A549 (cell line): ENCODE measurements around the gene POLR3A. TPM values are rescaled to one million over a fixed set of nuclear protein-coding genes. Genes with fewer than 3 reads are reported as not detected.

Experiments used
- ATAC-seq, 2 experiments: fragments of 200-7000 bp in 1 of 2; fragments of >200 bp in 1 of 2; cut with Nextera tagmentation in 1 of 2; cut with Tn5 transposase in 1 of 2; 3 replicates each; pipeline versions ENCODE4 v1.8.0 to v1.9.1; 2018 to 2020; ENCODE audit warnings: mild to moderate bottlenecking in 1 of 2, moderate library complexity in 1 of 2
- CTCF ChIA-PET: fragments of 300-600 bp; sonication (Branson Sonifier 250); formaldehyde crosslinking; extraction: SDS; loops from one replicate; lab custom pipeline; 2021; ENCODE audit warnings: antibody characterized with exemption, inconsistent platforms; lab: Yijun Ruan, JAX
- POLR2A ChIA-PET: fragments of 350-600 bp; formaldehyde crosslinking; extraction: SDS; loops from one replicate; lab custom pipeline; 2021; ENCODE audit warnings: antibody characterized with exemption, inconsistent platforms; lab: Yijun Ruan, JAX
- DNase-seq, 2 experiments: peaks; one replicate each; pipeline versions ENCODE4 v3.0.0 to v3.0.0-alpha.2; 2011 to 2016; ENCODE audit warnings: low read depth in 1 of 2, low spot score in 1 of 2
- FAIRE-seq: peaks from 2 replicates; lab custom pipeline; 2011; peaks lifted over from hg19 to GRCh38; lab: Jason Lieb, UNC
- H3K27ac ChIP-seq, 2 experiments: fragments of >200 bp; sonication (Bioruptor Twin); formaldehyde crosslinking; 3 replicates each; pipeline ENCODE4 v1.5.1; 2016 to 2017
- H3K4me1 ChIP-seq: fragments of >200 bp; sonication (Bioruptor Twin); formaldehyde crosslinking; 3 replicates; pipeline ENCODE4 v1.6.1; 2016
- H3K4me2 ChIP-seq: fragments of >200 bp; sonication (Bioruptor Twin); formaldehyde crosslinking; 3 replicates; pipeline ENCODE4 v1.6.1; 2016
- H3K4me3 ChIP-seq: fragments of >200 bp; sonication (Bioruptor Twin); formaldehyde crosslinking; 3 replicates; pipeline ENCODE4 v1.5.1; 2016
- H3K9me3 ChIP-seq: fragments of >200 bp; sonication (Bioruptor Twin); formaldehyde crosslinking; 3 replicates; pipeline ENCODE4 v1.6.1; 2016
- BCL3 ChIP-seq: fragments of >200 bp; sonication (Bioruptor Twin); formaldehyde crosslinking; IDR thresholded peaks from 3 replicates; pipeline ENCODE4 v1.6.1; 2016
- CBX8 ChIP-seq: fragments of 200-600 bp; sonication (generic); IDR thresholded peaks from 2 replicates; pipeline ENCODE4 v1.6.1; 2016
- CEBPB ChIP-seq, 2 experiments: fragments of >200 bp in 1 of 2; sonication (Bioruptor Twin) in 1 of 2; formaldehyde crosslinking in 1 of 2; IDR thresholded peaks; 2 replicates each; pipeline ENCODE4 v1.6.1; 2012 to 2016
- CHD2 ChIP-seq: fragments of 150-350 bp; IDR thresholded peaks from 2 replicates; pipeline ENCODE4 v1.6.1; 2014; ENCODE audit warnings: low read length; ENCODE audit not compliant: partially characterized antibody
- CTCF ChIP-seq: fragments of >200 bp; sonication (Bioruptor Twin); formaldehyde crosslinking; IDR thresholded peaks from 3 replicates; pipeline ENCODE4 v1.5.1; 2016
- EHF ChIP-seq: fragments of 250-450 bp; sonication (Bioruptor Pico); IDR thresholded peaks from 2 replicates; pipeline ENCODE4 v1.5.0; 2020; ENCODE audit warnings: mild to moderate bottlenecking
- EHMT2 ChIP-seq: fragments of 200-600 bp; sonication (generic); IDR thresholded peaks from 2 replicates; pipeline ENCODE4 v1.6.1; 2016; ENCODE audit warnings: antibody characterized with exemption, low read depth, mild to moderate bottlenecking, moderate library complexity
- EP300 ChIP-seq, 2 experiments: fragments of >200 bp; sonication (Bioruptor Twin); formaldehyde crosslinking; IDR thresholded peaks; 2 replicates in 1 of 2; 3 replicates in 1 of 2; pipeline ENCODE4 v1.6.1; 2016 to 2017
- FOSB ChIP-seq: fragments of 250-450 bp; sonication (Bioruptor Pico); IDR thresholded peaks from 2 replicates; pipeline ENCODE4 v1.5.0; 2020; ENCODE audit warnings: mild to moderate bottlenecking, moderate library complexity
- FOXS1 ChIP-seq: fragments of 250-450 bp; sonication (Bioruptor Pico); IDR thresholded peaks from 2 replicates; pipeline ENCODE4 v1.5.0; 2020; ENCODE audit warnings: mild to moderate bottlenecking, moderate library complexity
- HOXA7 ChIP-seq: fragments of 250-450 bp; sonication (Bioruptor Pico); IDR thresholded peaks from 2 replicates; pipeline ENCODE4 v1.5.0; 2020; ENCODE audit warnings: mild to moderate bottlenecking, moderate library complexity
- KDM1A ChIP-seq: fragments of 200-600 bp; sonication (generic); IDR thresholded peaks from 2 replicates; pipeline ENCODE4 v1.6.1; 2016; ENCODE audit warnings: low read depth, mild to moderate bottlenecking
- MYC ChIP-seq: IDR thresholded peaks from 2 replicates; pipeline ENCODE4 v1.6.1; 2012; ENCODE audit warnings: mild to moderate bottlenecking, inconsistent platforms, low read length, improper control_type of control experiment, borderline replicate concordance
- NR3C1 ChIP-seq: fragments of >200 bp; sonication (Bioruptor Twin); formaldehyde crosslinking; IDR thresholded peaks from 3 replicates; pipeline ENCODE4 v1.6.1; 2017
- RAD21 ChIP-seq, 2 experiments: fragments of >200 bp in 1 of 2; sonication (Bioruptor Twin) in 1 of 2; formaldehyde crosslinking in 1 of 2; IDR thresholded peaks in 1 of 2; conservative IDR thresholded peaks in 1 of 2; 2 replicates in 1 of 2; 3 replicates in 1 of 2; pipeline ENCODE4 v1.6.1; 2012 to 2018; ENCODE audit warnings: inconsistent platforms in 1 of 2
- RARB ChIP-seq: fragments of 250-450 bp; sonication (Bioruptor Pico); IDR thresholded peaks from 2 replicates; pipeline ENCODE4 v1.8.0; 2021; ENCODE audit warnings: mild to moderate bottlenecking, moderate library complexity
- RFX5 ChIP-seq: fragments of 450-650 bp; IDR thresholded peaks from 2 replicates; pipeline ENCODE4 v1.7.1; 2014; ENCODE audit warnings: antibody characterized with exemption, mild to moderate bottlenecking, moderate library complexity
- TP53 ChIP-seq: fragments of 250-450 bp; sonication (Bioruptor Pico); IDR thresholded peaks from 2 replicates; pipeline ENCODE4 v1.5.0; 2021; ENCODE audit warnings: mild to moderate bottlenecking, moderate library complexity
- ZNF302 ChIP-seq: fragments of 250-450 bp; sonication (Bioruptor Pico); IDR thresholded peaks from 2 replicates; pipeline ENCODE4 v1.9.0; 2021; ENCODE audit warnings: inconsistent platforms, mild to moderate bottlenecking, moderate library complexity
- ZSCAN20 ChIP-seq: fragments of 250-450 bp; sonication (Bioruptor Pico); IDR thresholded peaks from 2 replicates; pipeline ENCODE4 v1.8.0; 2022; ENCODE audit warnings: mild to moderate bottlenecking, moderate library complexity
- WGBS: methylation state at CpG from one replicate; pipeline ENCODE4 v1.1.6; 2017; ENCODE audit errors: missing lambda C conversion rate; 5-methylcytosine and 5-hydroxymethylcytosine counted together
- polyA plus RNA-seq, 4 experiments: library from polyadenylated mRNA; depleted of rRNA in 3 of 4; stranded (reverse); fragments of >200 nt; fragmentation: RNase III in 1 of 4; extraction: RNeasy Plus Mini Kit Qiagen cat#74134 plus additional on column Dnase treatment in 1 of 4; gene quantifications; 2 replicates in 3 of 4; 3 replicates in 1 of 4; pipeline ENCODE4 v1.2.3, GENCODE V29; 2011 to 2017
- TF ChIP-seq, protein P1 (sequence below): fragments of >200 bp; sonication (Bioruptor Twin); formaldehyde crosslinking; IDR thresholded peaks from 2 replicates; pipeline ENCODE4 v1.6.1; 2016
- TF ChIP-seq, protein P2 (sequence below): fragments of 250-450 bp; sonication (Bioruptor Pico); IDR thresholded peaks from 2 replicates; pipeline ENCODE4 v1.5.0; 2020; ENCODE audit warnings: low read depth, mild to moderate bottlenecking, moderate library complexity
- TF ChIP-seq, protein P3 (sequence below): fragments of 450-650 bp; IDR thresholded peaks from 2 replicates; pipeline ENCODE4 v1.6.1; 2014; ENCODE audit warnings: antibody characterized with exemption

The POLR3A gene
- polyA plus RNA-seq, 2 of the 4 experiments (the other 2 are of a cell fraction) = 10.9 to 17.7 TPM

DNA sequence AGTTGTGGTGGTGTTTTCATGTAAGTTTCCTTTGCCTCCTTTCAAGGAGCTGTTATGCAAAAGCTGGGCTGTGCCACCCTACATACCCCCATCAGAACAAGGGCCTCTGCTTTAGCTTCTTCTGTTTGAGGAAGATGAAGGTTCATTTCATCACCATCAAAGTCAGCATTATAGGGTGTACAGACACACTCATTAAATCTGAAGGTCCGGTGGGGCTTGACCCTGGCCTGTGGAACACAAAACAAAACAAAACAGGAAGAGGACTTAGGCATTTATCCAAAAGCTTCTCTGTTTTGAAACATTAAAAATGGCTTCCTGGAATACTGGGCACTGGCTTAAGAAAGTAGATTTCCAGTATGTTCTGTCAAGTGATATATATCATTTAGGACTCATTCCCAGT is 15.8 kb downstream of the POLR3A start:
- POLR2A ChIA-PET = no interaction called here

DNA sequence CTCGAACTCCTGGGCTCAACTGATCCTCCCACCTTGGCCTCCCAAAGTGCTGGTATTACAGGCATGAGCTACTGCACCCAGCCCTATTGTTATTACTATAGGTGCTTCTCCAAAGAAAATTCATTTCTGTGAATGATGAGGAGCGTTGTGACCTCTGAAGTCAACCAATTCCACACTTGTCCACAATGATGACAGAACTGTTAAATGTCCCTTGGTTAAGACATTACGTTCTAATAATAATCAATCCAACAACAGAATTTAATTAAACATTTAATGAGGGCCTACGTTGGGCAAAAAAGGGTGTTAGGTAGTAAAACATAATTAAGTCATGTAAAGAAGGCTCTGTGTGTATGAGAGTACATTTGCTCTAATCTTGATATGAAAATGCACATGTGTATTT is 18.2 kb downstream of the POLR3A start:
- no peak for FAIRE-seq
- POLR2A ChIA-PET = no interaction called here

More for the DNA sequence above, 15.8 kb downstream of the POLR3A start:
- Histone ChIP-seq H3K27ac (no peak overlapping the region), H3K4me1 (no peaks in the 10 kb centered on the region), H3K9me3 (no peaks in the 10 kb centered on the region), H3K4me3 (no peak overlapping the region), H3K4me2 (no peak overlapping the region)
- TF ChIP-seq ZNF302 = no peak
- no peak for TF ChIP-seq HOXA7 (CRISPR knock-in tag)
- TF ChIP-seq RAD21 (conservative IDR thresholded peaks at IDR 0.05 in 1 of 2, IDR thresholded peaks at IDR 0.05 in 1 of 2) = no peak
- no peak for TF ChIP-seq RFX5
- no peak for TF ChIP-seq CHD2
- no peak for TF ChIP-seq KDM1A
- no peak for TF ChIP-seq CBX8
- TF ChIP-seq, protein P1, sequence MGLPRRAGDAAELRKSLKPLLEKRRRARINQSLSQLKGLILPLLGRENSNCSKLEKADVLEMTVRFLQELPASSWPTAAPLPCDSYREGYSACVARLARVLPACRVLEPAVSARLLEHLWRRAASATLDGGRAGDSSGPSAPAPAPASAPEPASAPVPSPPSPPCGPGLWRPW = no peak
- no peak for TF ChIP-seq EP300 (IDR thresholded peaks at IDR 0.05)
- no peak for TF ChIP-seq EHMT2
- no peak for TF ChIP-seq CTCF
- TF ChIP-seq FOXS1 (CRISPR knock-in tag) = no peak
- TF ChIP-seq, protein P2, sequence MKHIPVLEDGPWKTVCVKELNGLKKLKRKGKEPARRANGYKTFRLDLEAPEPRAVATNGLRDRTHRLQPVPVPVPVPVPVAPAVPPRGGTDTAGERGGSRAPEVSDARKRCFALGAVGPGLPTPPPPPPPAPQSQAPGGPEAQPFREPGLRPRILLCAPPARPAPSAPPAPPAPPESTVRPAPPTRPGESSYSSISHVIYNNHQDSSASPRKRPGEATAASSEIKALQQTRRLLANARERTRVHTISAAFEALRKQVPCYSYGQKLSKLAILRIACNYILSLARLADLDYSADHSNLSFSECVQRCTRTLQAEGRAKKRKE (CRISPR knock-in tag) = no peak
- no peak for TF ChIP-seq ZSCAN20 (CRISPR knock-in tag)
- TF ChIP-seq NR3C1 = no peak
- TF ChIP-seq TP53 (CRISPR knock-in tag) = no peak
- no peak for TF ChIP-seq MYC
- DNase-seq (no peak), FAIRE-seq (no peak), ATAC-seq (no peak)
- WGBS = 100% methylated on average over 1 of the region's 1 CpG
- CTCF ChIA-PET = interaction anchor here (1.7 kb wide), 1 partner anchor 11 kb away, joined by 6 read pairs; no protein-coding TSS in a partner anchor

More for the DNA sequence above, 18.2 kb downstream of the POLR3A start:
- H3K27ac ChIP-seq = no peak overlapping the region
- H3K4me1 ChIP-seq = peaks cover 10% of the 10 kb centered on the region; the same call in 2 of the 3 replicates
- TF ChIP-seq CHD2 (no peak), EHF (no peak), EHMT2 (no peak), RFX5 (no peak), CEBPB (IDR thresholded peaks at IDR 0.05) (no peak), RARB (no peak), BCL3 (no peak), EP300 (IDR thresholded peaks at IDR 0.05) (no peak), FOSB (CRISPR knock-in tag) (no peak)
- TF ChIP-seq, protein P3, sequence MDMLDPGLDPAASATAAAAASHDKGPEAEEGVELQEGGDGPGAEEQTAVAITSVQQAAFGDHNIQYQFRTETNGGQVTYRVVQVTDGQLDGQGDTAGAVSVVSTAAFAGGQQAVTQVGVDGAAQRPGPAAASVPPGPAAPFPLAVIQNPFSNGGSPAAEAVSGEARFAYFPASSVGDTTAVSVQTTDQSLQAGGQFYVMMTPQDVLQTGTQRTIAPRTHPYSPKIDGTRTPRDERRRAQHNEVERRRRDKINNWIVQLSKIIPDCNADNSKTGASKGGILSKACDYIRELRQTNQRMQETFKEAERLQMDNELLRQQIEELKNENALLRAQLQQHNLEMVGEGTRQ = no peak
- CTCF ChIA-PET = interaction anchor here (3.1 kb wide), 1 partner anchor 17 kb away, joined by 12 read pairs; the partner anchor contains the start of gene POLR3A
- WGBS = 87% methylated on average over 4 of the region's 4 CpGs
- no peaks in the 10 kb centered on the region for H3K9me3 ChIP-seq
- DNase-seq (no peak), ATAC-seq (no peak)
- H3K4me2 ChIP-seq = no peak overlapping the region
- no peak overlapping the region for H3K4me3 ChIP-seq
